Right lobe of liver (tissue), 6 donors: ENCODE results near the gene MKI67. TPM values are rescaled to one million over a fixed set of nuclear protein-coding genes. Genes with fewer than 3 reads are reported as not detected.

Experiments used
- ATAC-seq, 4 donors: fragments of 200-7000 bp; cut with Tn5 transposase; one replicate each; pipeline ENCODE4 v1.9.1; 2020; ENCODE audit warnings: mild to moderate bottlenecking in 4 of 4, moderate library complexity in 4 of 4
- DNase-seq, 3 donors: peaks; one replicate each; pipeline ENCODE4 v3.0.0-alpha.2; 2020
- H3K27ac ChIP-seq, 3 donors: fragments of 200-600 bp; one replicate each; pipeline ENCODE4 v1.8.0; 2022
- H3K27me3 ChIP-seq, 2 donors: fragments of 200-600 bp; one replicate each; pipeline ENCODE4 v1.8.0; 2022
- H3K36me3 ChIP-seq, 4 donors: fragments of 200-600 bp; sonication (generic) in 1 of 4; one replicate each; pipeline versions ENCODE4 v1.5.1 to v1.8.0; 2017 to 2022; ENCODE audit warnings: control low read depth in 1 of 4
- H3K4me1 ChIP-seq, 4 donors: fragments of 200-600 bp; sonication (generic) in 1 of 4; one replicate each; pipeline versions ENCODE4 v1.5.1 to v1.8.0; 2017 to 2022; ENCODE audit warnings: control low read depth in 1 of 4
- H3K4me3 ChIP-seq, 3 donors: fragments of 200-600 bp; one replicate each; pipeline ENCODE4 v1.8.0; 2022
- H3K9me3 ChIP-seq, 4 donors: fragments of 200-600 bp; sonication (generic) in 1 of 4; one replicate each; pipeline versions ENCODE4 v1.5.1 to v1.8.0; 2017 to 2022; ENCODE audit warnings: control low read depth in 1 of 4
- POLR2A ChIP-seq: fragments of 450-650 bp; IDR thresholded peaks from one replicate; pipeline ENCODE4 v1.6.1; 2017; ENCODE audit warnings: antibody characterized with exemption, mild to moderate bottlenecking
- WGBS: methylation state at CpG from one replicate; pipeline ENCODE4 v1.1.6; 2018; ENCODE audit warnings: low coverage, low lambda C conversion rate; ENCODE audit not compliant: insufficient coverage; ENCODE audit errors: missing lambda C conversion rate; 5-methylcytosine and 5-hydroxymethylcytosine counted together
- intact Hi-C, 2 donors: fragments of 100-400 bp; cut with DNase I; formaldehyde crosslinking; loops; one replicate each; pipeline versions ENCODE4 v1.11.2 to v1.14.1; 2022
- total RNA-seq, 6 experiments: library from RNA; depleted of rRNA in 2 of 6; stranded (reverse); fragments of >200 nt in 2 of 6; fragmentation: NEBNext Ultra II Directional in 3 of 6; extraction: Animal tissue kit (Norgen Biotek cat#: 25700) in 3 of 6; gene quantifications; one replicate each; pipeline versions ENCODE4 v1.1.0 to v1.2.4, GENCODE V29; 2016 to 2023
- TF ChIP-seq, protein P1 (sequence below), 4 donors: fragments of 200-600 bp in 3 of 4; fragments of 450-650 bp in 1 of 4; IDR thresholded peaks; one replicate each; pipeline versions ENCODE4 v1.5.1 to v1.8.0; 2016 to 2022; ENCODE audit warnings: antibody characterized with exemption in 4 of 4, mild to moderate bottlenecking in 2 of 4
- donor health status: DM: no; HTN: yes; CAD: no.
- donor health status: DM: no; HTN: no; CAD: no.
- donor health status: DM: no; HTN: no; CAD: no.
- donor health status: DM: no; HTN: yes; CAD: no.
- donor health status: DM: no; HTN: yes; CAD: no.

Gene MKI67
- total RNA-seq, 6 experiments from 2014 or later = 0.42 to 4.6 (median 1.9) TPM

DNA sequence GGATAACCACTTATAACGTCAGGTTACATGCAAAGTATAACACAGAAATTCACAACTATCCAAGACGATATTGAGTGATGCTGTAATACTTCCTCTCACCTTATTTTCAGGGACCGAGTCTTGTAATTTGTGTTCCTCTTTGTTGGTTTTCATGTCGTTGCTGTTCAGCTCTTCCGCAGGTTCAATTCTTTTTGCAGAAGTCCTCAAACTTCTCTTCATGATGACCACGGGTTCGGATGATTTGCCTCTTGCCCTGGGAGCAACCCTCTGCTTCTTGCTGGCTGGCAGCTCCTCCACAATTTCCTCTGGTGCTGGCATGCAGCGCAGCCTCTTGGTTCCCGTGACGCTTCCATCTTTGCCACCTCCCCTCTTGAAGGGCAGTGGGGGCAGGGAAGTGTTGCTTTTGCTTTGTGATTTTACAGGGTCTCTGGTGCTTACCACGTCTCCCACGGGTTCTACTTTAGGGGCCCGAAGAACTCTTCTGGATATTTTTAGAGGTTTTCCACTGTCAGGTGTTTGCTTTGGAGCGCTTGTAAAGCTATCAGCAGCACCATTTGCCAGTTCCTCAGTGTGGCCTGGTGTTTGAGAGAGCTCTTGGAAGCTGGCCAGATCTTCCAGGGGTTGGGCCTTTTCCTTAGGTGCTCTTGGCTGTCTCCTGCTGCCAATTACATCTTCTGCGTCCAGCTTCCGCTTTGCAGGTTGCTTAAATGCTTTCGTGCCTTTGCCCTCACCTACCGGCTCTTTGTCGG lies 23.6 kb downstream of the MKI67 start:
- Histone ChIP-seq H3K27ac (no peak overlapping the region), H3K36me3 (no peaks in the 10 kb centered on the region), H3K4me3 (no peak overlapping the region), H3K27me3 (no peaks in the 10 kb centered on the region), H3K9me3 (no peaks in the 10 kb centered on the region), H3K4me1 (no peaks in the 10 kb centered on the region)
- intact Hi-C loops = no loop called here
- DNase-seq (no peak), ATAC-seq (no peak)
- 77% methylated on average over 12 of the region's 19 CpGs for WGBS
- TF ChIP-seq, protein P1, sequence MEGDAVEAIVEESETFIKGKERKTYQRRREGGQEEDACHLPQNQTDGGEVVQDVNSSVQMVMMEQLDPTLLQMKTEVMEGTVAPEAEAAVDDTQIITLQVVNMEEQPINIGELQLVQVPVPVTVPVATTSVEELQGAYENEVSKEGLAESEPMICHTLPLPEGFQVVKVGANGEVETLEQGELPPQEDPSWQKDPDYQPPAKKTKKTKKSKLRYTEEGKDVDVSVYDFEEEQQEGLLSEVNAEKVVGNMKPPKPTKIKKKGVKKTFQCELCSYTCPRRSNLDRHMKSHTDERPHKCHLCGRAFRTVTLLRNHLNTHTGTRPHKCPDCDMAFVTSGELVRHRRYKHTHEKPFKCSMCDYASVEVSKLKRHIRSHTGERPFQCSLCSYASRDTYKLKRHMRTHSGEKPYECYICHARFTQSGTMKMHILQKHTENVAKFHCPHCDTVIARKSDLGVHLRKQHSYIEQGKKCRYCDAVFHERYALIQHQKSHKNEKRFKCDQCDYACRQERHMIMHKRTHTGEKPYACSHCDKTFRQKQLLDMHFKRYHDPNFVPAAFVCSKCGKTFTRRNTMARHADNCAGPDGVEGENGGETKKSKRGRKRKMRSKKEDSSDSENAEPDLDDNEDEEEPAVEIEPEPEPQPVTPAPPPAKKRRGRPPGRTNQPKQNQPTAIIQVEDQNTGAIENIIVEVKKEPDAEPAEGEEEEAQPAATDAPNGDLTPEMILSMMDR (IDR thresholded peaks at IDR 0.05) = no peak
- TF ChIP-seq POLR2A = no peak

DNA sequence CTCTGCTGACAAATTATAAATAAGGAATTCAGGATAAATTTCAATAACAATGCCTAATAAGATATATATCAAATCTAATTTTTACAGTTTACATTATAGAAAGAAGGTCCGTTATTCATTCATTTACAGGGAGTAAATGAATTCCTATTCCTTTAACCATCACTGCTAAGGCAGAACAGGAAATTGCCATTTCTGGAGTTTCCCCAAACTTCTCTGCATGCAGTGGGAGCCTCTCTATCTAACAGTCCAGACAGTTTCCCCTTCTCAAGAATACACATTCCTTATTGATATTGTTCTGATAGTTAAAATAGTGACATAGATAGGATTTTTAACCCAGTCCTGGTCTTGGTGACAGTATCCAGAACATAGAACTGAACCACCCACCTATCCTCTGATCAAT lies 24.3 kb downstream of the MKI67 start:
- DNase-seq (no peak), ATAC-seq (no peak)
- no peaks in the 10 kb centered on the region for H3K36me3 ChIP-seq
- H3K27me3 ChIP-seq = no peaks in the 10 kb centered on the region
- H3K27ac ChIP-seq = no peak overlapping the region
- WGBS = 73% methylated on average over 1 of the region's 1 CpG
- no peaks in the 10 kb centered on the region for H3K4me1 ChIP-seq
- H3K4me3 ChIP-seq = no peak overlapping the region
- no peaks in the 10 kb centered on the region for H3K9me3 ChIP-seq
- intact Hi-C loops = no loop called here
- no peak for TF ChIP-seq POLR2A
- TF ChIP-seq, protein P1 (IDR thresholded peaks at IDR 0.05) = no peak

DNA sequence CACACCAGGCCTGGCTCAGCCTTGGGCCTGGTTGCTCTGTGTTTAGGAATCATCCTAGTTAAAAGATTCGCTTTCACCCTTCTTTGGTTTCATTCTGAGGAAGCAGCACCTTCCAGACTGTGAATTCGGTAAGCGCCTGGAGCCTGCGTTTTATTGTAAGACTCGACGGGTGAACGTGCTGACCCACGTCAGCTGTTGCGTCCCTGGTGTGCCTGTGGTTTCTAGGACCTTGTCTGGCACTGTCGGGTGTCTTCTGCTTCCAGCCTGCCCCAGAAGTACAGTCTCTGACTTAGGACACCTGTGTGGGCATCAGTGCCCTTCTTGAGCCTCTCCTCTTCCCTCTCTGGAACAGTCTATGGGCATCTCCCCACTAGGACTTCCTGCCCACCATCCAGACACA lies 26.3 kb downstream of the MKI67 start:
- no peak overlapping the region for H3K27ac ChIP-seq
- H3K9me3 ChIP-seq = no peaks in the 10 kb centered on the region
- WGBS = 85% methylated on average over 4 of the region's 10 CpGs
- H3K4me1 ChIP-seq = no peaks in the 10 kb centered on the region
- no peak for TF ChIP-seq POLR2A
- TF ChIP-seq, protein P1 (IDR thresholded peaks at IDR 0.05) = no peak
- H3K27me3 ChIP-seq = no peaks in the 10 kb centered on the region
- DNase-seq (no peak), ATAC-seq (no peak)
- no peaks in the 10 kb centered on the region for H3K36me3 ChIP-seq
- no peak overlapping the region for H3K4me3 ChIP-seq
- intact Hi-C loops = no loop called here

DNA sequence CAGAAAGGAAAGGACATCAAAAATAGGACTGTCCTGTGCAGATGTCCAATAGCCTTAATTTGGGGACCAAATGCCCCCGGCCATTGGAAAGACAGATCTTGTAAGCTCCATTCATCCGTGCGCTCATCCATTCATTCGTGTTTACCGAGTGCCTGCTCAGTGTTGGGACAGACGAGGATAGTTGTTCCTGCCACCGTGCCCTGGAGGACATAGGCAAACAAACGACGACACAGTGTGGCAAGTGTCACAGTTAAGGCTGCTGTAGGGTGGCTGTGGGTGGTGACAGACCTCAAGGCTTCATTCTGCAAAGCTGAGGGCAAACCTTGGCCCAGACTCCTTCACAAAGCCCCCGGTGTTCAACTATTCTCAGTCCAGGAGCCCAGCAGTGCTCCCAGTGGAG lies 27.6 kb downstream of the MKI67 start:
- whole genome bisulfite sequencing = 93% methylated on average over 8 of the region's 10 CpGs
- no peak for TF ChIP-seq POLR2A
- TF ChIP-seq, protein P1 (IDR thresholded peaks at IDR 0.05) = no peak
- Histone ChIP-seq H3K27me3 (no peaks in the 10 kb centered on the region), H3K4me1 (no peaks in the 10 kb centered on the region), H3K36me3 (no peaks in the 10 kb centered on the region), H3K27ac (no peak overlapping the region), H3K9me3 (no peaks in the 10 kb centered on the region), H3K4me3 (no peak overlapping the region)
- no peak for DNase-seq
- intact Hi-C loops = no loop called here
- ATAC-seq = no peak
